AML-193 (cell line): ENCODE data around the gene UBE2E3.
A peak's percentile ranks its signal among the peaks of the same experiment; 100 is the strongest.
"Not testable (repeated sequence)": the region's sequence is repeated elsewhere in the genome, so short reads cannot be mapped to it uniquely, and the experiment has no call there.

ENCODE experiments used
- DNase-seq, 2 experiments: peaks; one replicate each; lab custom pipeline; 2025; lab: John Stamatoyannopoulos, UW

The UBE2E3 gene

GRCh38 chr2:181074457-181074856 lies 94.1 kb downstream of the UBE2E3 start:
- DNase-seq, result no peak

DNA sequence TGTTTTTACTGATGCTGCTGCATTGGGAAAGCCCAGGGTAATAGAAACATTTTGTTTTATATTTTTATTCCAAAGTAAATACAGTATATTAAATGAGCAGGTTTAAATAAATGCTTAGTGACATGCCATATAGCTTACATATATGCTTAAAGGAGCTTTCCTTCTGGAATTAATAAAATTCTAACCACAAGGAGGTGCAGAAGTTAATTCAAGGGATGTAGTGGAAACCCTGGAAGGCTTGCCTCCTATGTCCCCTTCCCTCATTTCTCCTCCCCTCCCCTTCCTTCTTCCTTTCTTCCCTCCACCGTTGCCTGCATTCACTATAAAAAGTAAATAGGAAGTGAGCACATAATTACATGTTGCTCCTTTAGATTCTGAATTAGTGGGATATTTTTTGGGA lies 96.3 kb downstream of the UBE2E3 start:
- no peak for DNase-seq

DNA sequence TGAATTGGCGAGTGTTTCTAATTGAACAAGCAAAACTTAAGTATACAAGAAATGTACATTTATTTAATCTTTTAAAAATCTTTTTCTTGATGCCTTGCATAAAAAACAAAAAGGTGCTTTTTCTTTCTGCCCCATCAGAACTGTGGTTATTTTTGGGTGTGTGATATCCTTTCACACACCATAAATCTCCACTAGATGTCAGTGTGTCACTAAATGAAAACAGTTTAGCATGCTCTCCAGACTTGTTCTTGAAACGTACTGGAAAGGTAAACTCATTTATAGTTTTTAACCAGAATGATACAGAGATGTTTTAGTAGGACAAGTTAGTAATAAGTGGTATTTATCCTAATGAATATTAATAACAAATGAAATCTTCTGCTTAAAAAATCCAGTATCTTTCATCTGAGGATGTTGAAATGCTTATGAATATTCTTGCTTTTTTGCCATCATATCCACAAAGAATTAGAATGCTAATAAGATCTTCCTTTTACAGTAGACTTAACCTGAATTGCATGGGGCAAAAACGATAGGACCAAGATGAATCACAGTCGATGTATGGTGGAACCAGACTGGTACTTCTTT lies 96.8 kb downstream of the UBE2E3 start:
- DNase-seq, result peak; percentile 38 to 74

DNA sequence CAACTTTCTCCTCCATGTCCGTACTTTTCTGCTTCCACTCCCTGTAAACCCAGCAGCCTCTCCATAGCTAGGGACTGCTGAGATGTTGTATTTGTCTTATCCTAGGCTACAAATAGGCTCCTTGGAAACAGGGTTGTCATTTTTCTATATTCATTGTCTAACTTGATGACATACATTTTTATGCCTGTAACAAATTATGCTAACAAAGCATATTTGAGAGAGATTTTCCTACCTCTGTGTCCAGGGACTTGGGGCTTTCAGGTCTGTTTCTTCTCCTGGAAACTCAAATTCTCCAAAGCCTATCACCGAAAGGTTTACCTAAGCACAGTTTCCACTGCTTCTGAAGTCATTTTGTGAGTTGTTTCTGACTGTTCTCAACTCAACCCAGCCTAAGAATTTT lies 102.7 kb downstream of the UBE2E3 start:
- no peak for DNase-seq

GRCh38 chr2:181085734-181086133 lies 105.3 kb downstream of the UBE2E3 start:
- no peak for DNase-seq

- DNase-seq, result not testable (repeated sequence)
Measured at GRCh38 chr2:181091920-181092319, 111.5 kb downstream of the UBE2E3 start.

GRCh38 chr2:181095486-181095885 lies 115.1 kb downstream of the UBE2E3 start:
- DNase-seq, result no peak

GRCh38 chr2:181103659-181104058 lies 123.3 kb downstream of the UBE2E3 start:
- DNase-seq, result no peak

GRCh38 chr2:181104512-181105115 lies 124.2 kb downstream of the UBE2E3 start:
- DNase-seq, result peak; percentile 42 to 53

GRCh38 chr2:181105562-181105961 lies 125.2 kb downstream of the UBE2E3 start:
- DNase-seq, result no peak

DNA sequence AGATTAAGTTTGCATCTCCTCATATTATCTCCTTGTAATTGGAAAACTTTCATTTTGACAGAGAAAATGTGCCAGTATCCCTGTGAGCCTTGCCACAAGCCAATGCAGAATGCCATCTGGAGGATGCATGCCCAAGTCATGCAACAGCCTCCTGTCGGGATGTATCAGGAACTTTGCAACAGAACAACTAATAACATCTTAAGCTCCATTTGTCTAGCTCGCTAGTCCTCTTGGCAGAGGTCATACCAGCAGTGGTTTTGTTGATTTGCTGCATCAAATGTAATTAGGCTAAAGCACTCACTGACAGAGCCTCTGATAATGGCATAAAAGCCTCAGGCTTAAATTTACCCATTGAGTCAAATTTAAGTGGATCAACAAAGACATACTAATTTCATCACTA lies 125.8 kb downstream of the UBE2E3 start:
- no peak for DNase-seq

DNA sequence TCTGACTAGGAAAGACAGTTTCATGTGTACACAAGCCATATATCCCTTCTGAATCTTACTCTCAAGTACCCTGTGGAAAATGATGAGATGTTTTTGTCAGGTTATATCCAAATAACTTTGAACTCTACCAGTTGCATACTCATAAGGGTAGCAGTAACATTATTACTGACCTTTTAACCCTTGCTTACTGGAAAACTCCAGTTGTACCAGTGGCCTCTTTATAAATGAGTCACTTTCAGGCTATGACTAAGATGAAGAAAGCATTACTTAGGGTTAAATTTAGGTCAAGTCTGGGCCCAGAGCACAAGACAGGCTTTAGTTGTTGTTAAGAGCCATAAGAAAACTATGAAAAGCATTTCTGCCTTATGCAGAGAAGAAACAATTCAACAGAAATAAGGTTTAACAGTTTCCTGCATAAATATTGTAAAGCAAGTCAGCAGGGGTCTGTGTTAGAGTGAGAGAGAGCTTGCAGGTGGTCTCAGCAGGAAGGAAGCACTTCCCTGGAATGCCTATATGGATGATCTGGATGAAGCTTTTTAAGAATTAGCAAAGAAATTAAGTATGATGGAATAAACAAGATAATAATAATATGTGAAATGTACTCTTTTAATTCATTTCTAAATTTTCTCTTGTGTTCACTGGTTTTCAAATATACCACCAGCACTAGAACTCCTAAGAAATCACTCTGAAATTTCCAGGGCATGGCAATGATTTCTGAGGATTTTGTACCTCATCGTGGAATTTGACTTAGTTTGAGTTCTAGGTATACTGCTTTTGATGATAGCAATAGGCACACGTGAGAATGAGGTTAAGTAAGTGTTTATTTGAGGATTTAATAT lies 126.6 kb downstream of the UBE2E3 start:
- DNase-seq, result peak in 1 of 2 experiments; percentile 11

- DNase-seq, result no peak
Measured at GRCh38 chr2:181107628-181107945, 127.2 kb downstream of the UBE2E3 start.

- DNase-seq, result no peak
Measured at GRCh38 chr2:181111059-181111458, 130.7 kb downstream of the UBE2E3 start.

DNA sequence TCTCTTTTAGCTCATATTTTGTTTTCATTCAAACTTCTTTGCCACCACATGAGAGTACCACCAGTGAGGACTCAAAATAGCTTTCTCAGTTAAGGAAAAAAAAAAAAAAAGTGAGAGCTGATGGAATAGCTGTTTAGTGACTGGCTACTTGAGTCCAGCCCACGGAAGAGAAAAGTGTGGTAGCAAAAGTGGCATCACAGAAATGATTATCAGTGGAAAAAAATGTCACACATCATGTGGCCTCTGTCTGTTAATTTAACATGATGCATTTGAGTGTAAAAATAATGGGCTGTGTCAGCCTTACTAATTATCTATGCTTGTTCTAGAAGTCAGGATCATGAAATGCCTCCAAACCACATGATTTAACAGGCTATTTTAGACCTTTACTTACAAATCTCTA lies 132.5 kb downstream of the UBE2E3 start:
- DNase-seq, result no peak
